ENCODE results near the gene RAP1GAP.
"Not testable (repeated sequence)": the region's sequence is repeated elsewhere in the genome, so short reads cannot be mapped to it uniquely, and the experiment has no call there.

Gene RAP1GAP

DNA sequence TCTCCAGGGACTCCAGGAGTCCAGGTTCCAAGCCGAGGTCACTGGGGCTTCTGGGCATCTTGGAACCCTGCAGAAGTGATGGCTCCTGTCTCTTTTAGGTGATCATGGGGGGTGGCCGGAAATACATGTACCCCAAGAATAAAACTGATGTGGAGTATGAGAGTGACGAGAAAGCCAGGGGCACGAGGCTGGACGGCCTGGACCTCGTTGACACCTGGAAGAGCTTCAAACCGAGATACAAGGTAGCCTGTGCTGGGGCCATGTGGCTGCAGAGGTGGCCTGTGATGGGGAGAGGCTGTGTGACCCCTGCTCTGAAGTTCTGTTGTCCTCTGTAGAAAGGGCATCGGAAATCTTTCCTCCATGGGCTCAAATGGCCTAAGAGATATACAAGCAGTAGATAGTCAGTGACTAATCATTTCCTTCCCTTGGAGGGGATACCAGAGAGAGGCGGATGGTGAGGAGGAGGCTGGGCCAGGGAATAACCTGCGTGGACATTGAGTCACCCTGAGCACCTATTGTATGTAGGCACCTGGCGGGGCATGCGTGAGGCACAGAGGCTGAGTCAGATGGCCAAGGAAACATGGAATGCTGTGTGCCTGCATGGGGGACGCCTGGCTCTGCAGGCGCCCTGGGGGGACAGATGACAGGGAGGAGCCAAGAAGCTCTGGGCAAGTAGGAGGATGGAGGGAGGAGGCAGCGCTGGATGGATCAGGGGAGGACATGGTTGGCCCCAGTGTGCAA, 101.0 kb downstream of the RAP1GAP start:
- DNase-seq: no peak

- no peak for DNase-seq
Measured at GRCh38 chr1:21567241-21568005, 101.7 kb downstream of the RAP1GAP start.

- not testable (repeated sequence) for DNase-seq
Measured at GRCh38 chr1:21566361-21566760, 102.8 kb downstream of the RAP1GAP start.

- no peak for DNase-seq
Measured at GRCh38 chr1:21565285-21565684, 103.9 kb downstream of the RAP1GAP start.

DNA sequence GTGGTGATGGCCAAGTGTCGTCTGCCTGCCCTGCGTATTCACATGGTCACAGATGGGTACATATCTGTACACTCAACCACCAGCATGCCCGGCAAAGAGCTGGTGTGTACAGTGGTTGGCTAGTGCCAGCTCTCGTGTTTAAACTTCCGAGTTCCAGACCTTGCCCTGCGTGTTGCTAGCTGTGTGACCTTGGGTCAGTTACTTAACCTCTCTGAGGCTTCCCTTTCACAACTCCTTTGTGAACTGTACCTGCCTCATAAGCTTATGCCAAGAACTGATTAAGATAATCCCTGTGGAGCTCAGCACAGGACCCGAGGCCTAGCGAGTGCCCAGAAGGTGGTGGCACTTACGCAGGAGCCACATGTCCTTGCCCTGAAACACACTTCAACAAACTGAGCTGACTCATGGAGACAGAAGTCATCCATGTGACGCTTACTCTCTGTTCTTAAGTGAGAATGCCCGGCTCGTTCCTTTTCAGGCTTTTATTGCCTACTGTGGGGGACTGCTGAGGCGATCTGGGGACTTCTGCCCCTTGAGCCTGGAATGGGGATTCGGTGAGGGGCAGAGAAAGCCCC, 104.5 kb downstream of the RAP1GAP start:
- no peak for DNase-seq

DNA sequence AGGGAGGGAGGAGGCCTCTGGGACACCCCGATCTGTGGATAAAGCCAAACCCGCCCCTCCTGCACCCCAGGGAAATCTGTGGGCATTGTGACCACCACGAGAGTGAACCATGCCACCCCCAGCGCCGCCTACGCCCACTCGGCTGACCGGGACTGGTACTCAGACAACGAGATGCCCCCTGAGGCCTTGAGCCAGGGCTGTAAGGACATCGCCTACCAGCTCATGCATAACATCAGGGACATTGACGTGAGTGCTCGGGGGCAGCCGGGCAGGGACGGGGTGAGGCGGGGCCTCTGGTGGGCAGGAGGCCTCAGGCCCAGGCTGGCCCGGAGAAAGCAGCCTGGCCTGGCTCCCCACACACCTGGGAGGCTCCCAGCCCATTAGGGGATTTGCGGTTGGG, 105.2 kb downstream of the RAP1GAP start:
- no peak for DNase-seq

GRCh38 chr1:21562896-21563295, 106.3 kb downstream of the RAP1GAP start:
- DNase-seq: no peak

GRCh38 chr1:21560916-21561638, 108.1 kb downstream of the RAP1GAP start:
- no peak for DNase-seq

DNA sequence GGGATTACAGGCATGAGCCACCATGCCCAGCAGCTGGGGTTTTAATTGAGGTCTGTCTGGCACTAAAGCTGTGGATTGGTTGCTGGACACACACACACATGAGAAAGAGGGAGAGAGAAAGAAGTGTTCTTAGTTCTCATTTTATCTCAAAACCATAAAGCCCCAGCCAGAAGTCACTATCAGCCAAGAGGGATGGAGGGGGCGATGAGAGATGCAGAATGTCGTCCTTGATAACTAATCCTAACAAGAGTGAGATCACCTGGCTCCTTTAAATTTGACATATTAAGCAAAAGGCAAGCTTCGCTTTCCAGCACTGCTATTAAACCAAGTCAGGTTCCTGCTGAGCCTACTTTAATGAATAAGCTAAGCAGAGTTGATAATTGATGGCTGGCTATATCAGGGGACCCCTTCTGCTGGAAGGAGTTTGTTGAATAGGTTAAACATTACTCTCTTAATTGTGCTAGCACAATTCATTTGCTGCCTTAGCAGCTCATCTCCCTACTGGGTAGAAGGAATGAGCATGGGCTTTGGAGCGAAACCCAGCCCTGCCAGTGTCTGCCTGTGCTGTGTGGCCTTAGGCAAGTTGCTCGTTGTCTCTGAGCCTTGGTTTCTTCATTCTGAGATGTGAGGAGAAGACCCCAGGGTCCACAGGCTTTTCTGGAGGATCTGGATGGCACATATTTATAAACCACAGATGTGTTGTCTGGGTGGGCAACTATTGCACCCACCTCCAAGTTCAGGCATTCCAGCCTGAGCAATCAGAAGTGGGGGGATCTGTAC, 109.2 kb downstream of the RAP1GAP start:
- DNase-seq: no peak

DNA sequence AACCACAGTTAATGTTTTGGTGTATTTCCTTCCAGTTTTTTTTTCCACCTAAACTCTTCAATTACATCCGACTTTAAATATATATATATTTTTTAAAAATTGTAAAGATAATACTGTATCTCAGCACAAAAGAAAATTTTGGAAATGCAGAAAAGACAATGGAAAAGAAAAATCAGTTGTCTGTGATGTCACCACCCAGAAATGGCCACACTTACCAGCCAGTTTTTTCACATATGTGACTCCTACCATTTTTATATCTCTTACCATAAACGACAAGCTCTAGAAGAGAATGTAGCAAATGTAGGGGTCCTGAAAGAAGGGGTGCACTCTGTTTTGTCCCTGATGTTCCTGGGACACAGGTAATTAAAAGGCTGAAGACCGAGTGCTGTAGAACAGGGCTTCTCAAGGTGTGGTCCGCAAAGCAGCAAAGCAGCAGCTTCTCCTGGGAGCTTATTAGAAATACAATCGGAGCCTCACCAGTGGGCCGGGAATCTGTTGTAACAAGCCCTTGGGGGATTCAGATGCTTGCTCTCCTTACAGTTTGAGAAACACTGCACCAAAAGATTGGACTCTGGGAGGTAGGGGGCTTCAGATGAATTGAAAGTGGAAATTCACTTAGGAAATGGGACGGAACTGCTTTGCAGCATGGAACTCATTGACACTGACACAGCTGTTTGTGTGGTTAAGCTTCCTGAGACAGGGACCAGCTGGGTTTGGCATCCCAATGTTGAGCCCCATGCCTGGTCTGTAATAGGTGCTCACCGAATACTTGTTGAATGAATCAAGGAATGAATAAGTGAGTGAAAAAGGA, 115.8 kb downstream of the RAP1GAP start:
- DNase-seq: no peak

DNA sequence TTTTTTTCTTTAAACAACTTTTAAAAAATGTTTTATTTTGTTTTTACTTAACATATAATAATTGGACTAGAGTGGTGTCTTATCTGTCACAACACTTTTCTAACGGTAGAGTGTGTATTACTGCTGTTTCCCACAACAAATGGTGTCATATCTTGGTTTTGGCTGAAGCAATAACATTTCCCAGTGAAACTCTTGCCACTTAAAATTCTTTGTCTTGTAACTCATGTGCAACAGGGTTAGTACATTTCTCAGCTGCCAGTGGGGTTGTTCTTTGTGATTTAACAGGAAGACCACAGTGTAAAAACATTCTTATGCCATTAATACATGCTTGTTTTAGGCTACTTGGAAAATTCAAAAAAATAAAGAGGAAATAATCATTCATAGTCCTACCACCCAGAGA, 116.4 kb downstream of the RAP1GAP start:
- no peak for DNase-seq

DNA sequence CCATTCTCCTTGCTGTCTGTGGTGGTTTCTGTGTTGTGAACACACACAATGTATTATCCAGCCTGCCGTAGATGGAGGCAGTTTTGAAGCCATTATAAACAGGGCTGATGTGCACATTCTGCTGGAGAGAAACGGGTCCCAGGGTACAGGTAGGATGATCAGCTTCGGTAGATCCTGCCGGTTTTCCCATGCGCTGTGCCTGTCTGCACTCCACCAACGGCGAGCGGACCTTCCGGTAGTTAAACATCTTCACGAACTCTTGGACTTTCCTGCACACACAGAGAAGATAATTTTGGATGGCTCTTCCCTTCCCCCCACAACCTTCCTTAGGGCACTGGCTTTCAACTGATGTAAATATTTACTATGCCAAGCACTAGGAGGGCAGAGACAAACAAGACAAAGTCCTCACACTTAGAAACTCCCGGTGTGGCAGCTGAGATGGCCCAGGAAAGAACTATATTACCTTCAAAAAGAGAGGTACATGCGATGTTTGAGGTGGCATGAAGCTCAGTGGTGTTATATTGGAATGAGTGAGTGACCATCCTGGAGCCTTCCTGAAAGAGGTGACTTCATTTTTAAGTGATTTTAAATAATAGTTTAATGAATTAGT, 118.2 kb downstream of the RAP1GAP start:
- DNase-seq: no peak

GRCh38 chr1:21550097-21550496, 119.1 kb downstream of the RAP1GAP start:
- no peak for DNase-seq

- no peak for DNase-seq
Measured at GRCh38 chr1:21547876-21548275, 121.3 kb downstream of the RAP1GAP start.

Measured in stimulated activated CD4-positive, alpha-beta T cell treated with anti-CD3 and anti-CD28 coated beads, Interleukin-2, amount 100 ng/mL, for 24 hours (primary cell).